Caco-2 (cell line): ENCODE data around the gene ZNF296. TPM values are rescaled to one million over a fixed set of nuclear protein-coding genes. Genes with fewer than 3 reads are reported as not detected.

Experiments used
- BruUV-seq: library from RNA; stranded (reverse); fragments of 400-500 nt; replicated peaks from 2 replicates; lab custom pipeline; 2021; lab: Mats Ljungman, UMichigan
- CTCF ChIA-PET: fragments of 300-600 bp; sonication (Branson Sonifier 250); formaldehyde crosslinking; loops from one replicate; lab custom pipeline; 2022; ENCODE audit warnings: antibody characterized with exemption; lab: Charles Lee
- POLR2A ChIA-PET: fragments of 300-600 bp; sonication (Branson Sonifier 250); formaldehyde crosslinking; loops from one replicate; lab custom pipeline; 2022; ENCODE audit warnings: antibody characterized with exemption; lab: Charles Lee
- DNase-seq, 2 experiments: peaks; one replicate each; pipeline versions ENCODE4 v3.0.0 to v3.0.0-alpha.2; 2020 to 2022
- H3K27me3 ChIP-seq: replicated peaks from 2 replicates; pipeline ENCODE4 v1.6.0; 2011; ENCODE audit warnings: low read length; ENCODE audit not compliant: control insufficient read depth, insufficient read depth
- H3K36me3 ChIP-seq: 2 replicates; pipeline ENCODE4 v1.5.1; 2011; ENCODE audit warnings: low read length; ENCODE audit not compliant: control insufficient read depth, insufficient read depth
- H3K4me1 ChIP-seq: fragments of 250-450 bp; sonication (Bioruptor Pico); 2 replicates; pipeline ENCODE4 v1.5.1; 2020; ENCODE audit warnings: mild to moderate bottlenecking
- H3K4me3 ChIP-seq: 2 replicates; pipeline ENCODE4 v1.5.1; 2011; ENCODE audit warnings: low read depth, mild to moderate bottlenecking, control low read depth, low read length
- H3K9me3 ChIP-seq: fragments of 250-450 bp; sonication (Bioruptor Pico); 2 replicates; pipeline ENCODE4 v1.5.1; 2020; ENCODE audit warnings: mild to moderate bottlenecking, moderate library complexity
- H3K27ac Mint-ChIP-seq: one replicate; pipeline ENCODE4 v1.8.0; 2022; ENCODE audit warnings: mixed read lengths; ENCODE audit not compliant: unreplicated experiment
- H3K27me3 Mint-ChIP-seq: one replicate; pipeline ENCODE4 v1.8.0; 2022; ENCODE audit warnings: mixed read lengths; ENCODE audit not compliant: insufficient read depth, unreplicated experiment
- H3K36me3 Mint-ChIP-seq: one replicate; pipeline ENCODE4 v1.8.0; 2022; ENCODE audit warnings: mild to moderate bottlenecking, mixed read lengths; ENCODE audit not compliant: insufficient read depth, unreplicated experiment
- H3K4me1 Mint-ChIP-seq: one replicate; pipeline ENCODE4 v1.8.0; 2022; ENCODE audit warnings: low read depth, mixed read lengths; ENCODE audit not compliant: unreplicated experiment
- H3K4me3 Mint-ChIP-seq: one replicate; pipeline ENCODE4 v1.8.0; 2022; ENCODE audit warnings: mild to moderate bottlenecking, moderate library complexity, mixed read lengths; ENCODE audit not compliant: unreplicated experiment
- H3K9me3 Mint-ChIP-seq: one replicate; pipeline ENCODE4 v1.8.0; 2022; ENCODE audit warnings: mixed read lengths; ENCODE audit not compliant: unreplicated experiment
- CTCF ChIP-seq, 2 experiments: fragments of 200-600 bp in 1 of 2; IDR thresholded peaks; 1 replicate in 1 of 2; 2 replicates in 1 of 2; pipeline versions ENCODE4 v1.5.1 to v1.8.0; 2011 to 2022; ENCODE audit warnings: antibody characterized with exemption in 1 of 2, control low read depth in 1 of 2, inconsistent platforms in 1 of 2, low read depth in 1 of 2, low read length in 1 of 2, mild to moderate bottlenecking in 1 of 2, moderate library complexity in 1 of 2; ENCODE audit not compliant: insufficient read depth in 1 of 2, severe bottlenecking in 1 of 2, unreplicated experiment in 1 of 2
- intact Hi-C: fragments of 100-400 bp; cut with micrococcal nuclease; formaldehyde crosslinking; loops from one replicate; pipeline ENCODE4 v1.10.0; 2022; ENCODE audit not compliant: unreplicated experiment
- total RNA-seq: library from RNA; stranded (reverse); gene quantifications from 2 replicates; pipeline ENCODE4 v1.2.3, GENCODE V29; 2022

The ZNF296 gene
- total RNA-seq, 1 experiment from 2014 or later, result 9.4 TPM

GRCh38 chr19:45023048-45023447 is 53.2 kb downstream of the ZNF296 start:
- Mint-ChIP-seq H3K9me3 (no peaks in the 10 kb centered on the region), H3K4me3 (no peak overlapping the region), H3K27me3 (no peaks in the 10 kb centered on the region), H3K4me1 (no peaks in the 10 kb centered on the region), H3K27ac (no peak overlapping the region), H3K36me3 (peaks cover 15% of the 10 kb centered on the region)
- no peak for TF ChIP-seq CTCF (IDR thresholded peaks at IDR 0.05; ENCODE audit: insufficient read depth in 1 of 2, low read depth in 1 of 2, low read length in 1 of 2, severe bottlenecking in 1 of 2, unreplicated experiment in 1 of 2)
- intact Hi-C loops, result no loop called here
- Histone ChIP-seq H3K4me1 (no peaks in the 10 kb centered on the region), H3K9me3 (no peaks in the 10 kb centered on the region), H3K36me3 (no peaks in the 10 kb centered on the region), H3K27me3 (no peaks in the 10 kb centered on the region), H3K4me3 (no peak overlapping the region)
- ChIA-PET CTCF (no interaction called here), POLR2A (no interaction called here)
- DNase-seq, result no peak
- no TSS peak for BruUV-seq

- no peak overlapping the region for H3K4me3 Mint-ChIP-seq
- no peaks in the 10 kb centered on the region for H3K27me3 Mint-ChIP-seq
- H3K36me3 Mint-ChIP-seq, result peaks cover 10% of the 10 kb centered on the region
- no peak for TF ChIP-seq CTCF (IDR thresholded peaks at IDR 0.05; ENCODE audit: insufficient read depth in 1 of 2, low read depth in 1 of 2, low read length in 1 of 2, severe bottlenecking in 1 of 2, unreplicated experiment in 1 of 2)
- no TSS peak for BruUV-seq
- Histone ChIP-seq H3K9me3 (no peaks in the 10 kb centered on the region), H3K4me3 (no peak overlapping the region), H3K27me3 (no peaks in the 10 kb centered on the region), H3K36me3 (no peaks in the 10 kb centered on the region), H3K4me1 (no peaks in the 10 kb centered on the region)
- intact Hi-C loops, result no loop called here
- DNase-seq, result no peak
- H3K4me1 Mint-ChIP-seq, result no peaks in the 10 kb centered on the region
- no peaks in the 10 kb centered on the region for H3K9me3 Mint-ChIP-seq
- ChIA-PET CTCF (interaction anchor here (0.6 kb wide), 1 partner anchor 116 kb away, joined by 3 read pairs; the partner anchor contains the start of gene APOE), POLR2A (no interaction called here)
- no peak overlapping the region for H3K27ac Mint-ChIP-seq
Measured at GRCh38 chr19:45021971-45022370, 54.3 kb downstream of the ZNF296 start.

Other genes starting within 250 kb of the ZNF296 start
- gene NECTIN2, start 230.2 kb downstream of the ZNF296 start, total RNA-seq, result 257 and 258 TPM in 2 replicates
- 205 and 227 TPM in 2 replicates for gene TOMM40, start 185.2 kb downstream of the ZNF296 start, total RNA-seq
- 1,346 and 1,404 TPM in 2 replicates for gene APOE, start 170.7 kb downstream of the ZNF296 start, total RNA-seq
- gene APOC1, start 161.9 kb downstream of the ZNF296 start, total RNA-seq, result 246 and 250 TPM in 2 replicates
- not detected in 2 replicates for gene APOC4, start 134.2 kb downstream of the ZNF296 start, total RNA-seq
- not detected in 2 replicates for gene APOC2, start 130.4 kb downstream of the ZNF296 start, total RNA-seq
- 144 and 159 TPM in 2 replicates for gene CLPTM1, start 121.1 kb downstream of the ZNF296 start, total RNA-seq
- gene RELB, start 75.0 kb downstream of the ZNF296 start, total RNA-seq, result 6.3 and 10.2 TPM in 2 replicates
- 104 and 111 TPM in 2 replicates for gene CLASRP, start 37.4 kb downstream of the ZNF296 start, total RNA-seq
- gene GEMIN7, start 2.8 kb upstream of the ZNF296 start, total RNA-seq, result 45.8 and 49.3 TPM in 2 replicates
- gene PPP1R37, start 16.7 kb upstream of the ZNF296 start, total RNA-seq, result 42.1 and 47.7 TPM in 2 replicates
- gene NKPD1, start 84.5 kb upstream of the ZNF296 start, total RNA-seq, result 2.4 and 2.9 TPM in 2 replicates
- 50.5 and 53.2 TPM in 2 replicates for gene TRAPPC6A, start 101.8 kb upstream of the ZNF296 start, total RNA-seq
- gene BLOC1S3, start 102.3 kb upstream of the ZNF296 start, total RNA-seq, result 20.1 and 20.4 TPM in 2 replicates
- not detected in 2 replicates for gene EXOC3L2, start 168.9 kb upstream of the ZNF296 start, total RNA-seq
- 30.3 and 33.4 TPM in 2 replicates for gene MARK4, start 174.8 kb upstream of the ZNF296 start, total RNA-seq
- not detected in 2 replicates for gene CKM, start 246.4 kb upstream of the ZNF296 start, total RNA-seq